COLO668 (cell line): Measurements from ENCODE around the gene PRMT7.

ENCODE experiments used
- DNase-seq: peaks from one replicate; lab custom pipeline; 2025; ENCODE audit not compliant: unreplicated experiment; lab: John Stamatoyannopoulos, UW

The PRMT7 gene

DNA sequence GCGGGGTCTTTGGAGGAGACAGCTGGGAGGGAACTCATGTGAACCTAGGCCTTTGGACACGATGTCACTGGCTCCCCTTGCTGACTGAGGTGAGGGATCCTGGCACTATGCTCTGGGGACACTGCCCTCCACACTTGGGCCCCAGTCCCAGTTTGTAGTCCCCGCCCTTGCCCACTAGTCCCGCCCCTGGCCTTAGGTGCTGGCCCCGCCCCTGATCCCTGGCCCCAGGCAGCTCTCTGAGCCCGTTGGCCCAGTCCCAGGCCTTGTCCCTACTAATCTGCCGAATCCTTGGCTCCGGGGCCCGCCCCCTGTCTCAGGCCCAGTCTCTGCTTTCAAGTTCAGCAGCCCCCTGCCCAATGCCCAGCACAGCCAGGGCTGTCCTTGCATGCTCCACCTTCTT, 76.5 kb downstream of the PRMT7 start:
- no peak for DNase-seq

DNA sequence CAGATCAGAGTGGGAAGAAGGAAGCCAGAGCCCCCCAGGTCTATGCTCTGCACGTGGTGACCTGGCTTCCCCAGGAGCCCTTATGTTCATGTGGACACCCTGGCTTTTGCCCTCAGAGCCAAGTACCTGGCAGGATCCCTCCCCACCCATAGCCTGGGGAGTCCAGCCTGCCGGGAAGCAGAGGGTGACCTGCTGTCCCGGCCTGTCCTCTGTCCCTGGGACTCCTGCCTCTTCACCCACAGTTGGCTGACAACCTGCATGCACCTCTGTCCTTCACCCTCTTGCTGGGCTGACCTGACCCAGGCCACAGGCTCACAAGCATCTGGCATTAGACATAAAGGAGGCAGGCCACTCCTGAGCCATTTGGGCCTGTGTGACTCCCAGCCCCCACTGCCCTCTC, 77.3 kb downstream of the PRMT7 start:
- DNase-seq: no peak

DNA sequence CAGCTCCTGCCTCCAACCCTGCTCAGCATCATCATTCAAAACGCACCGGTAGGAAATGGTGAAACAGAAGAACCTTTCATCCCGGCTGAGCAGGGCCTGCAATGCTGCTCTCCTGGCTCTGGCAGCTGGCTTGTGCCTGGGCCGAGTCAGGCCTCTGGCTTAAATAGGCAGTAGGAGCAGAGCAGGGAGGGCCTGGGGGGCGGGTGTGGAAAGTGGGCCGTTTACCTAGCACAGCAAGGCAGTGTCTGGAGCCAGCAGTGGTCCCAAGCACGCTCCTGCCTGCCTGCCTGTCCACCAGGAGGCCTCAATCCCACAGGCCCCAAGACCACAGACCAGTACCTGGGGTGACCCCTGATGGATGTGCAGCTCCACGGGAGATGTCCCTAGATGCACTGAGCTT, 78.2 kb downstream of the PRMT7 start:
- no peak for DNase-seq

DNA sequence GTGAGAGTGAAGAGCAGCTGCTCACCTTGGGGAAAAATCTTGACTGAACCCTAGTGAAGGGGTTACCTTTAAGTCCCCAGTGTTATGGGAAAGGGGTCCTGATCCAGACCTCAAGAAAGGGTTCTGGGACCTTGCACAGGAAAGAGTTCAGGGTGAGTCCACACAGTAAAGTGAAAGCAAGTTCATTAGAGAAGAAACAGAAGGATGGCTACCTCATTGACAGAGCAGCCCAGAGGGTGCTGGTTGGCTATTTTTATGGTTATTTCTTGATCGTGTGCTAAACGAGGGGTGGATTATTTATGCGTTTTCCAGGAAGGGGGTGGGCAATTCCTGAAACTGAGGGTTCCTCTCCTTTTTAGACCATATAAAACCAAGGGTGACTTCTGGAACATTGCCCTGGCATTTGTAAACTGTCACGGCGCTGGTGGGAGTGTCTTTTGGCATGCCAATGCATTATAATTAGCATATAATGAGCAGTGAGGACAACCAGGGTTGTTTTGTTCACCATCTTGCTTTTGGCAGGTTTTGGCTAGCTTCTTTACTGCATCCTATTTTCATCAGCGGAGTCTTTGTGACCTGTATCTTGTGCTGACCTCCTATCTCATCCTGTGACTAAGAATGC, 79.0 kb downstream of the PRMT7 start:
- no peak for DNase-seq

DNA sequence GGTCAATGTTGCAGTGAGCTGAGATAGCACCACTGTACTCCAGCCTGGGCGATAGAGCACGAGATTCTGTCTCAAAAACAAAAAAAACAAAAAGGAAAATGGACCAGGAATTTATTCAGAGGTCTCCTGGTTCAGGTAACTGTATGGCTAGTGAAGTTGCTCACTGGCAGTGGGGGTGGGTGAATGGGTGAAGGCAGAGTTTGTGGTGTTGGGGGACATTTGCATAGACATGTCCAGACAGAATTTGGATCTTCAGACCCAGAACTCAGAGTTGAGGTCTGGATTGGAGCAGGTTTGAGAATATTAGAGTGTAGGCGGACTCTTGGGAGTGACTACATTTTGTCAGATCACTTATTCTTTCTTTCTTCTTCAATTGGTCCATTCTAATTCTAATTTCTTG, 82.5 kb downstream of the PRMT7 start:
- no peak for DNase-seq

DNA sequence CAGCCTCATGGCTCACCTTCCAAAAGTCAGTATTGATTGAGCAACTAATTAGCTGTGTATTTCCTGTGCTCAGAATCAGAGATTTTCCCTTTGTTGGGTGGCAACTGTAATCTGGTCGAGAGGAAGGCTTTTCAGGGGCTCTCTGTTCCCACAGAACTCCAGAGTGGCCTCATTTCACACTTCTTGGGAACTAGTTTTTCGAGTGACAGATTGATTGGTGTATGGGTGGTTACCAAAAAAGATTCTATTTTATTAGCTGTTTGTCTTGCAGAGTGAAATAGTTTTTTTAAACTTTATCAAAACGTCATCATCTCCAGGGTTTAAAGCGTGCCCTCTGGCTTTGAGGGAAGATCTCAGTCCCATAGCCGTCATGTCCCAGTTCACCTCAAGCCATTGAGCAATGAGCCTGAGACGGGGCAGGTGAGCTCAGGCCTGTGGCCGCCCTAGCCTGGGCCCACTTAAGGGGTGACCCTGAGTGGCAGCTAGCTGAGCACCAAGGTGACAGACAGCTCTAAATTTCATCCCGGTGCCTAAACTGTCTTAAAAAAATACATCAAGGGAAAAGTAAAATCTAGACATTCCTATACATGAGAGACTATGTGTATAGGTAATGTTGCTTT, 84.5 kb downstream of the PRMT7 start:
- DNase-seq: no peak

DNA sequence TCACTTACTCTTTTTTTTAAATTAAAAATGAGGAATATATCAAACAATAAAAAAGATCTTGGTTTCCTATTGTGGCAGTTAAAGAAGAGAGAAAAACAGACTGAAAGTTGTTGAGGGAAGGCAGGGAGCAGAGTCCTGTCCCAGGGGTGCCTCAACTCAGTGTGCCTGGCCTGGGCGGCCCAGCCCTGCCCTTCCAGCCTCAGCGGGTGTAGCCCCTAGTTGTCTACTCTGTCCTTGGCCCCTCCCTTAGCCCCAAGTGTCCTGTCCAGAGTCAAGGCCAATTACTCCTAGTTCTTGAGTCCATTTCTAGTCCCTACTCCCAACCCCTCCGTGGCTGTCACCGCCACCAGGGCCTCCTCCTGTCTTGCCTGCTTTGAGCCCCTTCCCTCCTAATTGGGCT, 85.0 kb downstream of the PRMT7 start:
- no peak for DNase-seq

DNA sequence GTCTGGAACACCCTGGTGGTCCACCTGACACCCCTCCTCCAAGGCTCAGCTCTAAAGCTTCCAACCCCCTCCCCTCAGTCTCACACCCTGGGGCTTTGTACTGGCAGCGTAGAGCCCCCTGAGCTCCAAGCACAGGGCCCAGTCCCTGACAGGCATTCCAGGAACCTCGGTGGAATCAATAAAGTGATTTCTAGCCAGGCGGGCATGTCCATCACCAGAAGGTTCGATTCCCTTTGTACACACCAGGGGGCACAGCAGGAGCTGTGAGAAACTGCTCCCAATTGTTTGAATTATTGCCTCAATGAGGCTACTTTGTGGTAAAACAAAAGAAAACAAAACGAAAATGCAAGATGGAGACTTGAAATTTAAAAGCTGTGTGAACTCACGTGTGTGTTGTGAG, 85.7 kb downstream of the PRMT7 start:
- DNase-seq: peak; percentile 51

DNA sequence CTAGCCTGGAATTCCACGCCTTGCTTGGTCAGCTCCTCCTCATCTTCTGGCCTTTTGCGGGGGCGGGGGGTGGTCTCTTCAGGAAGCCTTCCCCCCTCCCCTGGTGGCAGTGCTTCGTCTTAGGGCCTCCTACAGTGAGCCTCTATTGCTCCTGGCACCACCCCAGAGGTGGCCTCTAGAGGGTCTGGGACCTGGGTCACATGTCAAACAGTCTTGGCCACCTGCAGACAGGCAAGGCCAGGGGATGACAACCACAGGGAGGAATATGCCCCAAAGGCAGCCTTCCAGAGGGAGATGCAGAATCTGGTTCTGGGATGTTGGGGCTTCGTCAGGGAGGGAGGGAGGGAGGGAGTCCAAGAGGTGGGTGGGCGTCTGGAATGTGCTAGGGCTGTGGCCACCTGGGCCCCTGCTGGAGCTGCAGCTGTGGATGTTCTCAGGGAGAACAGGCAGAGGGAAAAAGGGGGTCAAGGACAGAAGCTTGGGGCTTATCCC, 86.9 kb downstream of the PRMT7 start:
- no peak for DNase-seq

DNA sequence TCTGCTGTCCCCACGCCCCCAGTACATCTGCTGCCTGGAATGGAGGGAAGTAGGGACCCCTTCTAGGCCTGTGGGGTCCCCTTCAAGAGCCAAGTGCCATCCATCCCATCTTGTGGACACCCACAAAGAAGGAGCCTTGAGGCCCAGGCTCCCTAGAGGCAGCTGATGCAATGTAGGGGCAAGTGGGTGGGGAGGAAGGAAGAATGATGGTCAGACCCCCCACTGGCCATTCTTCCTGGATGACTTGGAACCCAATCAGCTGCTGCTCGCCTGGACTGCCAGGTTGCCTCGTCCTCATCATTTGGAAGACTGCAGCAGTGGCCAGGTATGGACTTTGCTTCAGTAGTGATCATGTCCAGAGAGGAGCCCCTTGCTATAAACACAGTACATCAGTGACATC, 88.6 kb downstream of the PRMT7 start:
- DNase-seq: no peak

DNA sequence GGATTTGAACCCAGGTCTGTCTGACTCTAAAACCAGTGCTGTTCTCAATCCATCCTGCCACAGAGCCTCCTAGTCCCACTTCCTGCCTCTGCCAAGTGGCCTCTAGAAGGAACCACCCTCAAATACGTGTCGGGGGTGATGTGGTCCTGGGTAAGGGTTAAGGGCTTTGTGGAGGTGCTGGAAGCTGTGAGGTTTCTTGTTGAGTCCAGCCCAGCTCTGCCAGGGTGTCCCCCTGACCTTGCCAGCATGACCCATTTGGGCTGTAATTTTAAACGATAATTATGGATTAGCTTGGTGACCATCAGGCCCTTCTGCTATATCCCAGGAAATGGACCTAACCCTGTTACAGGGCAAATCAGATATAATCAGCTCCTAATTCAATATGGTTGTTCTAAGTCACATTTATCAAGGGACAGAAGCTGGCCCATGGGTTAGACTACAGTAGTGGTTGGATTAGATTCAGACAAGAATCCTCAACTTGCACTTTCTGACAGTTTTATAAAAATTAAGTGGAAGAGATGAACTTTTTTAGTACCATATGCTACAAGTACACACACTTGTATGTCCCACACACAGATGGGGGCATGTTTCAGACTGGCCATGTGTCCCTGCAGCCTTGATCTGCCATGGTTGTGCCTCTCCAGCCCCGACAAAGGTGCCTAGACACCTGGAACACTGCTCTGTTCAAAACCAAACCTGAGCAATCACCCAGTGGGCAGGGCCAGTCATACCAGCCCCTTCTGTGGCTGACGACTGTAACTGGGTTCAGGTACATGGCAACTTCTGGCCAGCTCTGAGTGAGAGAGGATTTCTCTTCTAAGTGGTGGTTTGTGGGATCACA, 89.5 kb downstream of the PRMT7 start:
- no peak for DNase-seq

DNA sequence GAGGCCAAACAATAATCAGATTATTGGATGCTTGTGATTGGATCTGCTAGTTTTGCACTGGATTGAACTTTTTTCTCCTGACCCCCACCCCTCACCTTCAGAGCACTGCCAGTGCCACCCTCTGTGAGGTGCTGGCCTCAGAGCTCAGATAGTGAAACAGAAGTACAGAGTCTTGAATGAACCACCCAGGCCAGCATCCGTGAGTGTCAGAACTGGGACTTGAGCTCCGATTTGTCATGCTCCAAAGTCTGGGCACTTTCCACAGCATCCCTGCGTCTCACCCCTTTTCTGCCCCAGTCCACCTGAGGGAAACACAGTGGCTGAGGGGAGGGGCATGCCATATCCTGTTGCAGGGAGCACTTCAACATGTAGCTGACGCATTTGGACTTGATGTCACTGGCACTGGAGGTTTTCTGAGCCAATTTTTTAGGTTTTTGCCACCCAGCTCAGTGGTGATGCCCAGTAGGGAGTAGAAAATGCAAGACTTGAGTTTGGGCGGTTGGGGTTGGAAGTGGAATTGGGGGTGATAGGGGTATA, 90.2 kb downstream of the PRMT7 start:
- DNase-seq: no peak

DNA sequence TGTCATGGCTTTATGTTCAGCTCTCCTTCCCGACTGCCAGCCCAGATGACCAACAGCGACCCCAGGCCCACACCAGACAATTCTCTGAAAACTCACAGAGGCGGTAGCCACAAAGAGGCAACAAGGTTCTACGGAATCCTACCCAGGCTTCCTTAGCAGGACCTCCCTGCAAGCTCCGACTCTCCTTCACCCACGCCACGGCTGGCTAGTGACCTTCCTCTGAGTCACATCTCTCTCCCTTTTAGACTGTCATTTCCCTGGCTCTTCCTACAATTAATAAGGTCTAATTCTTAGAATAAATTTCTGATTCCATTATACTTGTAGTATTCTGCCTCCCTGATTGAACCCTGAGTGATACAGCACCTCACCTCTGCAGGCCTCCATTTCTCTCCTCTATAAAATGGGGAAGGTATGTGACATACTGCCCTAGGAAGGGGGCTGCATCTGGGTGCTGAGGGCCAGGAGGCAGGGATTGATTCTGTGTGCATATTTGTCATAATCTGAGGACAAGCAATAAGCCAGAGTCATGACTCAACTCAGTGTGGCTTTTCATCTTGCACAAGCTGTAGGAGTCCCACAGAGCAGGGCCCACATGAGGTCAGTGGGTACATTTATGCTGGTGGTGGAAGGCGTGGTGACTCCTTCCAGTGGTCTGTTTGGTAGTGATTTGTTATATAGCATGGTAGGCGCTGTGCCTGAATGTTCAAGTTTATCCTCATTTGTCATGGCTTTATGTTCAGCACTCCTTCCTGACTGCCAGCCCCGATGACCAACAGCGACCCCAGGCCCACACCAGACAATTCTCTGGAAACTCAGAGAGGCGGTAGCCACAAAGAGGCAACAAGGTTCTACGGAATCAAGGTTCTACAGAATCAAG, 91.3 kb downstream of the PRMT7 start:
- DNase-seq: no peak

DNA sequence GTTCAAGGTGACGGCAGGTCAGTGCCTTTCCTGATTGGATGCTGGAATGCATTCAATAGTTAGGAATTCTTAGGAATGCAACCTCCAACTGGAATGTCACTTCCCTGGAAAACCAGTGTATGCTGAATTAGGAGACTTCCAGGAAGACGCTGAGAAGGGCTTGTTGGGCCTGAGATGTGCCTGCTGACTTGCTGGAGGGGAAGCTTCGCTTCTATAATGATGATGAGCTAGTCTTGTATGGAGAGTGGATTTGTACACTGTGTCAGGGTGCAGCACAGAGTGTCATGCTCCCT, 91.9 kb downstream of the PRMT7 start:
- no peak for DNase-seq

DNA sequence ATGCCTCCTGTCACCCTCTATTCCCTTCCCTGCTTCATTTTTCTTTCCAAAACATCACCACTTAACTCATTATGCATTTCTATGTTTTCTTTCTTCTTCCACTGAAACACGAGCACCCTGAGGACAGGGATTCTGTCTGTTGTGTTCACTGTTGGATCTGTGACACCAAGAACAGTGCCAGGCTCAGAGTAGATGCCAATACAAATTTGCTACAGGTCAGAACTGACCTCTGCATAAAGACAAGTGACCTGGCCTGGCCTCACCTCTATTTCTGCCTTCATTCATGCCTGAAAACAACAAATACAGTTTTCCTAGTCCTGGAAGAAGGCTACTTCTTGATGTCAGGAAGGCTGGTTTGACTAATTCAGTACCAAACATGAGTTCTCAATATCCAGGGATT, 92.4 kb downstream of the PRMT7 start:
- DNase-seq: no peak

DNA sequence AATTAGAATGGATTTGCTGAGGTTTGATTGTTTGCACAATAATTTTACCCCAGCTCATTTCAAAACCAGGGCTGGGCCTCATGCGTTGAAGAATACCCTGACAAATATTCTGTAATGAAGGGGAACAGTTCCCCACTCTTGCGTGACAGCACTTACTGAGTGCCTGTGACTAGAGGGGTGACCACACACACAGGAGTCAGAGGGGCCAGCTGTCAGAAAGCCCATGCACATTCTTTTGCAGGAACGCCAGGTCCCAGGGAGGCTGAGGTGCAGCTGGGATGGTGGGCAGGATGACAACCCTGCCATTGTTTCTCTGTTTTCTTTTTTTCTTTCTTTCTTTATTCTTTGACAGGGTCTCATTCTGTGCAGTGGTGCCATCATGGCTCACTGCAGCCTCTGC, 92.9 kb downstream of the PRMT7 start:
- DNase-seq: no peak

DNA sequence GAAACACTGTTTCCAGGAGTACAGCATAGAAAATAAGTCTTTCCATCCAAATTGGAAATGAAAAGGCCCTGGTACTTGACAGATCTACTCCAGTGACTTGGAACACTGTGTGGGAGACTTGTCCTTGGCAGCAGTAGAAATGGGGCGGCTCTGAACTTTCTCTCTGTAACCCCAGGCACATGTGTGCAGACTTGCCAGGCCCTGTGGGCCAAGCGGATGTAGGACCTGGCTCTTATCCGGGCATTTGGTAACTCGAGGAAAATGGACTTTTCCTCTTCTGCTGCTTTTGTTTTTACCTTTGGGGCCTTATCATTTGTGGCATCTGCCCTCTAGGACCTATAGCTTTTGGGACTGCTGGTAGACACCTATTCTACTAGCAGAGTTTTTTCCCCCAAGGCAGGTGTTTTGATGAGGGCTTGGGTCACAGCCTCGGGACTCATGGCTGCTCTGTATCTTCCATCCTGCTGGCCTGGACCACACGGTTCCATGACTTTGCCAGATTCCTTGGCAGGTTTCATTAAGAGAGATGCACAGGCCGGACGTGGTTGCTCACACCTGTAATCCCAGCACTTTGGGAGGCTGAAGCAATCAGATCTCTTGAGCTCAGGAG, 94.0 kb downstream of the PRMT7 start:
- no peak for DNase-seq

DNA sequence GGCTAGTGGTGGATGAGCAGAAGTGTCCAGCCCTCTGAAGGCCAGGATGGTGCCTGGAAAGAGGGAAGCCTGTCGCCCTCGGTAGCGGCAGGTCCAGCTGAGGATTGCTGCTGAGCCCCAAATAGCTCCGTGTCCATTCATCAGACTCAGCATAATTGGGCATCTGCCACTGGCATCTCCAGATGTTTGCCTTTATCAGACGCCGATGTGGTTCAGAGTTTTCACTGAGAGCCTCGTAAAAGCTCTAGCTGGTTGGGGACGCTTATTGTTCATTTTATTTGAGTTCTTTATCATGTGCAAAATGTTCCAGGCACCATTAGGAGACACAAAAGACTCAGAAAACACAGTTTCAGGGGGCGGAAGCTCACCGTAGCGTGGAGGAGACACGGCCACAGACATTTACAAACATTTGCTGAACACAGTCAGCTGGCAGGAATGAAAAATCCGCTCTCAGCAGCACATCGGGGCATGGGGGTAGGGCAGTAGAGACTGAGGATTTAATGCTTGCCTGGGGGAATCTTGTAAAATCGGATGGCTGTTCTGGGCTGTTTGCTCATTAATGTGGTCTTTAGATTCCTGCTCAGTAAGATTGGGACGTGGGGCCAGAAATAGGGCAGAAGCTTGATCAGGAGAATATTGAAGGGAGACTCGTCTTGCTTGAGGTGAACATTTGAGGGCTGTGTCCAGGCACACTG, 95.8 kb downstream of the PRMT7 start:
- peak; percentile 71 for DNase-seq
